ENCODE results near the gene SETD6. TPM values are rescaled to one million over a fixed set of nuclear protein-coding genes. Genes with fewer than 3 reads are reported as not detected.
"Not testable (repeated sequence)": the region's sequence is repeated elsewhere in the genome, so short reads cannot be mapped to it uniquely, and the experiment has no call there.

SETD6 gene, protein sequence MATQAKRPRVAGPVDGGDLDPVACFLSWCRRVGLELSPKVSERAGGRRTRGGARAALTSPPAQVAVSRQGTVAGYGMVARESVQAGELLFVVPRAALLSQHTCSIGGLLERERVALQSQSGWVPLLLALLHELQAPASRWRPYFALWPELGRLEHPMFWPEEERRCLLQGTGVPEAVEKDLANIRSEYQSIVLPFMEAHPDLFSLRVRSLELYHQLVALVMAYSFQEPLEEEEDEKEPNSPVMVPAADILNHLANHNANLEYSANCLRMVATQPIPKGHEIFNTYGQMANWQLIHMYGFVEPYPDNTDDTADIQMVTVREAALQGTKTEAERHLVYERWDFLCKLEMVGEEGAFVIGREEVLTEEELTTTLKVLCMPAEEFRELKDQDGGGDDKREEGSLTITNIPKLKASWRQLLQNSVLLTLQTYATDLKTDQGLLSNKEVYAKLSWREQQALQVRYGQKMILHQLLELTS
- 13.5 TPM for total RNA-seq

DNA sequence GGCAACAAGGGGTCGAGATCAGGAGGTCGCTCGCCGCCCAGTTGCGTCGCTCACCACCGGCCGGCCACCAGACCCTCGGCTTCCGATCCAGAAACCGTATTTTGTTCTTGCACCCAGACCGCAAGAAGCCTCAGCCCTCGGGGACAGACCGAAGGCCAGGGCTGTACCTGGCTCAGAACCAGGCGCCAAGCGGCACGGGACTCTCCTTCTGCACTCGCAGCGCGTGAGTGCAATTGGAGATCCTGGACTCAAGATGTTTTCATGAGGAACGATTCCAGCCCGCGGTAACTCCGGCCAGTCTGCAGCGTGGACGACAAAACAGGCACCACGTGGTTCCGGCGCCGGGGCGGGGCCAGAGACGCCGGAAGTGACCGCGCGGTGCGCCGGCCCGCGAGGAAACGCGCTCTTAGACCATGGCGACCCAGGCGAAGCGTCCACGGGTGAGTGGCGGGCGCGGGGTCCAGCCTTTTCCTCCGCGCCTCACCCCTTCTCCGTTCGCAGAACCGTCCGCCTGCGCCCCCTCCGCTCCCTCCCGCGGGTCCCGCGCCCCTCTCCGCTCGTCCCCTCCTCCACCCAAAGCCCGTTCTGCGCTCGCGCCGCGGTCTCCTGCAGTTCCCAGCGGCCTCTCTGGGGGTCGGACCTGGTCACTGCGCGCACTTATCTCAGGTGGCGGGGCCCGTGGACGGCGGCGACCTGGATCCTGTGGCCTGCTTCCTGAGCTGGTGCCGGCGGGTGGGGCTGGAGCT, at the start of gene SETD6:
SETD6 (plus strand) TSS at position 393 of the 746 bp plus-strand sequence; CDS start at position 414, 21 bp downstream.
- peak; percentile 89 for ATAC-seq

DNA sequence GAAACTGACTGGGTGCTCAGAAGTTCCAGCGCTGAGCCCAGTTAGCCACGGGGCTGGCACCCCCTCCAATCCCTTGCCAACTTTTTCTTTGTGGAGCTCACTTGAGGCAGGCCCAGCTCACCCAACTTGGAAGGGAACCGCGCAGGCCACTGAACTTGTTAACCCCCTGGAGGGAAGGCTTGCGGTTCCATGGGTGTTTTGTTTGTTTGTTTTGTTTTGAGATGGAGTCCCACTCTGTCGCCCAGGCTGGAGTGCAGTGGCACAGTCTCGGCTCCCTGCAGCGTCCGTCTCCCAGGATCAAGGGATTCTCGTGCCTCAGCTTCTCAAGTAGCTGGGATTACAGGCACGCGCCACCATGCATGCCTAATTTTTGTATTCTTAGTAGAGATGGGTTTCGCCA, 49.5 kb upstream of the SETD6 start:
- DNase-seq (ENCODE audit: low spot score) = no peak
- ATAC-seq = no peak

More for the DNA sequence above, at the start of gene SETD6:
- peak; percentile 92 for DNase-seq (ENCODE audit: low spot score)

DNA sequence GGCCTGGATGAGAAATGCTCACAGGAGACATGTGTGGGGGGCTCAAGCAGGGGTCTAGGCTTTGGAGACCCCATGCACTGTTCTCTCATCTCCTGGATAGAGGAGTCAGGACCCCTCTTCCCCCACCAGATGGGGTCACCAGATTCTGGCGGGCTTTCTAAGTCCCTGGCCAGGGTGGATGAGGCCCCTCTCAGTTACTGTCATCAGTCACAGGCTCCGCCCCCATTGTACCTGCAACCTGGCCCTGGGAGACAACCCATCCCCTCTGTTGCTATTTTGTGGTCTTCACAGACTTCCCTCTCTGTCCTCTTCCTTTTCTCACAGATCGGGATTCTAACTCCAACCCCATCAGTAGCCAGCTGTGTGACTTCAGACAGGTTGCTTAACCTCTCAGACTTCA, 48.9 kb upstream of the SETD6 start:
- no peak for ATAC-seq
- no peak for DNase-seq (ENCODE audit: low spot score)

DNA sequence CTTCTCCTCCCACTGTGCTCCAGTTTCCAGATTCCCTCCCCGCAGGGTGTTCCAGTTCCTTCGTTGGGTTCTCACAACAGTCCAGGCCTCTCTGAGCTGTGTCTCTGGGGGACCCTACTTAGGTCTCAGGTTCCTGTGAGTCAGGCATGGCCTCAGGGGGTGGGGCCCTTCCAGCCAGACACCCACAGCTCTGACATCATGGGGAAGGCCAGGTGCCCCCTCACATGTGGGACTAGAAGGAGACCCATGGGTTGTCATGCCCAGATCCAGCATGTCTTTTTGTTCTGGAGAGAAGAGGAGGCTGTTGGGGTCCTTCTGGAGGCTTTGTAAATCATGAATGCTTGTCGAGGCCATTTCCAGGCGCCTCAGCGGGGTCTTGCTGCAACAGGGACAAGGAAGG, 47.4 kb upstream of the SETD6 start:
- ATAC-seq (no peak), DNase-seq (ENCODE audit: low spot score) (no peak)

DNA sequence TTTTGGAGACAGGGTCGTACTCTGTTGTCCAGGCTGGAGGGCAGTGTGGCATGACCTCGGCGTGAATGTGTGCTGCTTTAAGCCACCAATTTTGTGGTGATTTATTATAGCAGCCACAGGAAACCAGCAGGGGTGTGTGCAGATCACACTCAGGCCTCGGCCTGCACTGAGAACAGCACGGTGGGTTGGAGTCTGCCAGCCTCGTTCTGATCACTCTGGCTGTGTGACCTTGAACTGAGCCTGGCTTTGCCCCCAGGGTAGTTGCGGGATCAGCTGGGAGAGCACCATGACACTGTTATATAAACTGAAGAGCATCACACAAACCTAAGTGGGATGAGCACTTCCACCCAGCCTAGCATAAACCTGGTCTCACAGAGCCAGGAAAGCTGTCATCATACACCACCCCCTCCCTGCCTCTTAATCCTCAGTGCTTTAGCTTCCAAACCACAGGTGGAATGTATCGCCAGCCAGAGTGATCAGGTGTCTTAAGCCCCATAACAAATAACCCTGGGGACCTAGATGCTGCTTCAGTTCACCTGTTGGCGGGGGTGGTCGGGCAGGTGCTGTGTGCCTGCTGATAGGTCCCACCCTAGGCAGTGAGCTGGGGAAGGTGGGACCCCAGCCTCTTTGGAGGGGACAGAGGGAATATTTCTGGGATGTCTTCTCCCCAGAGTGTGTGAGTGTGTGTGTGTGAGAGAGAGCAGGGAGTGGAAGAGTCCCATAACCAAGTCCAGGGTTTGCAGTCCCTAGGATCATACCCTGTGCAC, 43.9 kb upstream of the SETD6 start:
- ATAC-seq (no peak), DNase-seq (ENCODE audit: low spot score) (no peak)

DNA sequence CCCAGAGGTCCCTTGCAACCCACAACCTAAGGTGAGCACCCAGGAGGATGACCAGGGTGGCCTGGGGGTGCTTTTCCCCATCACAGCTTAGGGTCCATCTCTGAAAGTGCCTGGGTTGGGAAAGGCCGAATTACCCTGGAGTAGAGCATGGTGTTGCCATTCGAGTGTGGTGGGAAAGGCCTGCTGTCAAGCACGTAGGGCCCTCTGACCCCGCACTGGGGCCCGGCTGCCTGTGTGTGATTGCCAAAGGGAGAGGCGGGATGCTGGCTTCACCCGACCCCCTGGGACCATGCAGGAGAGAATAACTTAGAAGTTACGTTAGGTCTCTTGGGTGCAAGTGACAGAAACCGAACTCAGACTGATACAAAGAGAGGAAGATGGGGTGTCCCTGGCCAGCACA, 43.1 kb upstream of the SETD6 start:
- ATAC-seq (no peak), DNase-seq (ENCODE audit: low spot score) (no peak)

DNA sequence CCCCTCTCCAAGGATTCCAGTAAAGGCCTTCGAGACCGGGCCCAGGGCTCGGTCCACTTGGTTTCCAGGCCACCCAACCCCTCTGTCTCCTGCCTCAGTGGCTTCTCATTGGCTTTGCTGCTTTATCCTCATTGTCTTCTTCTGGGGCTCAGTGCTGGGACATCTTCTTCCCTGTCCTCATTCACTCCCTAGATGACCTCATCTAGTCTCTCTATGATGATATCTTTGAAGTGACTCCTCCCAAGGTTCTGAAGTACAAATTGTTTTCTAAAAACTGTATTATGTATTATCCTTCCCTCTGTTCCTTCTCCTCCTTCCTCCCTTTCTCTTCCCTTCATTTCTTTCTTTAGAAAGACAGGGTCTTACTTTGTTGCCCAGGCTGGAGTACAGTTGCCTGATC, 42.5 kb upstream of the SETD6 start:
- ATAC-seq (no peak), DNase-seq (ENCODE audit: low spot score) (no peak)

DNA sequence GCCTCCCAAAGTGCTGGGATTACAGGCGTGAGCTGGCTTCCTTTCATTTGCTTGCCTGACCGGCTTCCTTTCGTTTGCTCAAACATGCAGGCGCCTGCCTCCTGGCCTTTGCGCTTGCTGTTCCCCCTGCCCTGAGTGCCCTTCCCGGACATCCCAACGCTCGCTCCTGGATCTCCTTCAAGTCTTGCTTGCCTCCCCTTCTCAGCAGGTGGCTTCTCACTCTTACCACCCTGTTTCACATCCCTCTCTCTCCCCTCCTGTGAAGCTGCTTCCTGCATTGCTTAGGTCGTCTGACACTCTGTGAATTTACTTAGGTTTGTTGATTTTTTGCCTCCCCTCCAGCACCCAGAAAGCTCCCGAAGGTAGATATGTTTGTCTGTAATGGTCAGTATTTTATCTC, 41.0 kb upstream of the SETD6 start:
- no peak for DNase-seq (ENCODE audit: low spot score)
- ATAC-seq = no peak

DNA sequence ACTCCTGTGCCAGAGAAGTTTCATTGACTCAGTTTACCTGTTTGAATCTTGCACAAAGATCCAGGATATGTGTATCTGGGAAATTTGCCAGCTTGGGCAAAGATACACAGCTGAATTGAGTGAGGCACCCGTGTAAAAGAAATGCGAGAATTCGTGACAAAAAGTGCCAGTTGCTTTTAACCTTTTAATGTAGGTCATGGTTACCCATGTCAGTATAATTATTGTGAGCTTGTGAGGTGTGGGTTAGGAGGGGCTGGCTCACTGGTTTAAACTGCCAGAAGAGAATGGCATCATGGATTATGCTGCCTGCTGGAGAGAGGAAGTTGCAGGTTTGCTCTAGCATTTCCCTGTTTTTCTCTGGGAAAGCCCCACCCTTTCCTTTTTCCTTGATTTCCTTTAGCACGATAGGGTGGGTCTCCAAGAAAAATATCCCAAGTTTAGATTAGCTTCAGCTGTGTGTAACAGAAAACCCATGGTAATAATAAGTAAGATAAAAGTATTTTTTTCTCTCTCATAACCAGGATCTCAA, 40.2 kb upstream of the SETD6 start:
- no peak for ATAC-seq

DNA sequence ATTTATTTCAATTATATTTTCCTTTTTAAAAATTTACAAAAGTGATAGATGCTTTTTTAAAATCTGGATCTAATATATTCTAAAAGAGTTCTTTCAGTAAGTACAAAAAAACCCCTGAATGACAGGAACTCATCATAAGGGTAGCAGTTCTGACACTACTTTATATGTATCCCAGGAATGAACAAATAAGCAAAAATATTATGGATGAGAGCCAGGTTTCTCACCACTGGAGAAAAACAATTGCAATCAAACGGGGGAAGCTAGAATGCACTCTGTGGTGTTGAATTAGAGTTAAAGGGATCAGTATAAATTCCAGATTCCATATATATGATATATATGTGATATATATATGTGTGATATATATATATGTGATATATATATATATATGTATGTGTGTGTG, 38.5 kb upstream of the SETD6 start:
- DNase-seq (ENCODE audit: low spot score) (no peak), ATAC-seq (no peak)

More for the DNA sequence above, 40.2 kb upstream of the SETD6 start:
- DNase-seq (ENCODE audit: low spot score) = no peak

DNA sequence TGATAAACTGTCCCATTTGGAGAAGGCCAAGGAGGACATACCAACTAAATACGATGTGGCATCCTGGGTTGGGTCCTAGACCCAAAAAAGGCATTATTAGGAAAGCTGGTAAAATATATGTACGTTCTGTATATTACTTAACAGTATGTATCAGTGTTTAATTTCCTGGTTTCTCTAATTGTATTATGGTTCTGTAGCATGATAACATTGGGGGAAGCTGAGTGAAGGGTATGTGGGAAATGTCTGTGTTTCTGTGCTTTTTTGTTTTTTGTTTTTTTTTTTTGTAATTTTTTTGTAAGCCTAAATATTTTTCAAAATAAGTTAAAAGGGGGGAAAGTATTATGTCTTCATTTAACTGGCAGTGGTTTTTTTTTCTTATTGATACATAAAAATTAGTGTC, 36.9 kb upstream of the SETD6 start:
- ATAC-seq (no peak), DNase-seq (ENCODE audit: low spot score) (no peak)

DNA sequence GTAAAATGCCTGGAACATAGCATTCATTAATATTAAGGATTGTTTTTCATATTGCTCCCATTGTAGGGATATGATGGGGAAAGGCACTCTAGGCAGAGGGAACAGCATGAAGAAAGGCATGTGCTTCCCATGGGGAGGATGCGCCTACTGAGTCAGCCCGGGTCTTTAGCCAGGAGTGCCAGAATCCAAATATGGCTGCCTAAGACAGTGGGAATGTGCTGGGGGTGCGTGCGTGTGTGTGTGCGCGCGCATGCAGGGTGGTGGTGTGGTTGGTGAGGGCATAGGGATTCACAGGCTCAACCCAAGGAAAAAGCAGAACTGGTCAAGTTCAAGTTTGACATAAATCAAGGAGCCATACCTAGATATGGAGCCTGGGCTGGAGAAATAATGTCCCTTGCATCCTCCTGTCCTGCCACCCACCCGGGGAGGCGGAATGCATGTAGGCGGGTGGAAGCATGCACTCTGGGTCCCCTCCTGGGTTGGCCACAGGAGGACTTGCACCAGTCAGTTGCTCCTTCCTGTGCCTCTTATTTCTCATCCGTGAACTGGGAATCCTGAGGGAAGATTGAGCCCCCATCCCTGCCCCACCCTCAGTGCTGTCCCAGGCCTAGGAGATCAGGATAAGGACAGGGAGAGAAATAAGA, 34.0 kb upstream of the SETD6 start:
- DNase-seq (ENCODE audit: low spot score) (no peak), ATAC-seq (no peak)

DNA sequence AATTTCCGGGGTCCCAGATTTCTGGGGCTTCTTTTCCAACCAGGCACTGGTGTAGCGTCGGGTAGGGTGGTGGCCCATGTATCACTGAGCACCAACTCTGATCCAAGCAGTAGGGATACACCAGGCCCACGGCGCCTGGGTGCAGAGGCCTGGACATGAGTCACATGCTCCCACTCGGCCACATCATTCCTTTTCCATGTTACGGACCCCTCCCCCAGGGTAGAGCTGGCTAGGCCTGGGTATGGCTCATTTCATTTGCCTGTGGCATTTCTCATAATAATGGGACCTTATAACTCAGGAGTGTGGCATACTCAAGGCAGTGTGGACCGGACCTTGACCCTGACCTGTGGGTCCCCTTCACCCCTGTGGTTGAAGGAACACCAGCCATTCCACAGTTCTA, 33.4 kb upstream of the SETD6 start:
- ATAC-seq (no peak), DNase-seq (ENCODE audit: low spot score) (no peak)

DNA sequence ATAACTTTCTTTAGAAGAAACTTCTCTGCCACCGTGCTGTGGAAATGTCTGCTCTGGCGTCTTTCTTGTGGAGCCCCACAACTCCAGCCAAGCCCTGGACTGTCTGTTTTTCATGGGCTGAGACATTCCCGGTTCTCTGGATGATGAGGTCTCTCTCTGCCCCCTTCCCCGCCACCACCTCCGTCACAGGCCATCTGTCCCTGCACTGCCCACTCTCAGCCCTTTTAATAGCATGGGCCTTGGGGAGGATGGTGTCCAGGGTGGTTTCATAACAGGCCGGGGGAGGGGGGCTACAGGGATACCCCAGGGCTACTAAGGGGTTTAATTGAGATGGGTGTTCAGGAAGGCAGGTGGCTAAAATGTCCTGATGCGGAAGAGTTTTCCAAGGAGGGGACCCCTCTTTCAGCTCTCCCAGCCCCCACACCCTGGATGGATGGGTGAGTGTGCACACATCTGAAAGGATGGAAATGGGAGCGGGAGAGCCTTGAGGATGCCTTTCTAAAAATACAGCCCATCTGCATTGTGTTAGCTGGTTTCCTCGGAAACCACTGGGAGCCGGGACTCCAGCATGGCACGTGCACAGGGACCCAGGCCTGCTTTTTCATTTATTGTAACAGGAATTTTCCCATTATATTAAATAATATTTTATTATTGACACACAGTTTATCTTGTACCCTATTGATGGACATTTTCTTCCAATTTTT, 30.0 kb upstream of the SETD6 start:
- no peak for DNase-seq (ENCODE audit: low spot score)

DNA sequence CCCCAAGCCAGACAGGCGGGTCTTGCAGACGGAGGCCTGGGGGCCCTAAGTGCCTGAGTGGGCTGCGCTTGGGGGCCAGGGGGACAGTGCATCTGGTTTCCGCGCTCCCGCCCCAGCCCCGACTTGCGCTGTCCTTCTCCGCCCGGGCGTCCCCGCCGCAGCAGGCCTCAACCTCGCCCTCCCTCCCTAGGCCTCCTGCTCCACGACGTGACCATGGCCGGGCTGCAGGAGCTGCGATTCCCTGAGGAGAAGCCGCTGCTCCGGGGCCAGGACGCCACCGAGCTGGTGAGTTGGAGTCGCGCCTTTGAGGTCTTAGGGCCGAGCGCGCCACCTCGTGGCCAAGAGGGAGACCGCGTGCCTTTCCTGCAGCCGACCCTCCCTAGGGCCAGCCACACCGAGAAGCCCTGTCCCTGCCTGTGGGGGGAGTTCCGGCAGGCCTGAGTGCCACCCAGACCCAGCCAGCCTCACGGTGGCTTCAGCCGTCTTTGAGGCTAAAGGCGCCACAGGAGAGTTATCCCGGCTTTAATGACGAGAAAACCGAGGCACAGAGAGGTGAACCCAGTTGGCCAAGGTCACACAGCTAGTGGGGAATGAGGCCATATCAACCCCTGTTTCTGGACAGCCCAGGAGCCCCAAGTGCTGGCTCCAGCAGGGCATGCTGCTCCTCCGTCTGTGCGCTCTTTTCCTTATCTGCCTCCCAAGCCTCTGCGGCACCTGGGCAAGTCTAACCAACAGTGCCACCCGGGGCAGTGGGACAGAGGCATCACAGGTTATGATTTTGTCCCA, 27.6 kb upstream of the SETD6 start:
- ATAC-seq (peak; percentile 98), DNase-seq (ENCODE audit: low spot score) (peak; percentile 78)

More for the DNA sequence above, 30.0 kb upstream of the SETD6 start:
- no peak for ATAC-seq

DNA sequence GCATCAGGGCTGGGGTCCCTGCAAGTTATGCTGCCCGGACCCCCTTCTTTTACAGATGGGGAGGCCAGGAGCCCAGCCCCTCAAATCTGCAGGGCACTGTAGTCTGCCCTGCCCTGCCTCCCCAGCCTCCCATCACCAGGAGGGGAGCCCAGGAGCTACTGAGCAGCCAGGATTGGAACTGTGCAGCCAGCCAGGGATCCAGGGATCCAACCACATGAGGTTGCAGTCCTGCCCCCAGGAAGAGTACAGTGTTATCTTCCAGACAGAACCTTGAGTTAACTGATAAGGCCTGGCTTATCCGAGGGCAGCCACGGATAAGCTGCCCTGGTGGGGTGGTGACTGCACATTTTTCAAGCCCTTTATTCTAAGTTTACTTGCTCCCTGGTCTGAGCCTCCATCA, 26.8 kb upstream of the SETD6 start:
- no peak for DNase-seq (ENCODE audit: low spot score)

DNA sequence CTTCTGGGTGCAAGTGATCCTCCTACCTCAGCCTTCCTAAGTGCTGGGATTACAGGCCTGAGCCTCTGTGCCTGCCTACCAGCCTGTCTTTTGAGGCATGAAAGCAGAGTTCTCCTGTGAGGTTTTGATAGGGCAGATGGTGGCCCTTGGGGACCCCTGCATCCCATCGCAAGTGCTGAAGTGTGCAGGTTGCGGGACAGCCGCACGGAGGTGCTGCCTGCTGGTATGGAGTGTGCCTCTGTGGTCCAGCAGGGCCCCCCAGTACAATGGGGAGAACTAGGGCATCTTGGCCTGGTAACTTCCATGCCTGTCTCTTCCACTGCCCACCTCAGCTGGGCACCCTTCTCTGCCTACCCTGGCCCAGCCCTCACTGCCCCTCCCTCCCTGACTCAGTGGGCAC, 25.3 kb upstream of the SETD6 start:
- no peak for DNase-seq (ENCODE audit: low spot score)
- ATAC-seq = no peak

More for the DNA sequence above, 26.8 kb upstream of the SETD6 start:
- no peak for ATAC-seq

DNA sequence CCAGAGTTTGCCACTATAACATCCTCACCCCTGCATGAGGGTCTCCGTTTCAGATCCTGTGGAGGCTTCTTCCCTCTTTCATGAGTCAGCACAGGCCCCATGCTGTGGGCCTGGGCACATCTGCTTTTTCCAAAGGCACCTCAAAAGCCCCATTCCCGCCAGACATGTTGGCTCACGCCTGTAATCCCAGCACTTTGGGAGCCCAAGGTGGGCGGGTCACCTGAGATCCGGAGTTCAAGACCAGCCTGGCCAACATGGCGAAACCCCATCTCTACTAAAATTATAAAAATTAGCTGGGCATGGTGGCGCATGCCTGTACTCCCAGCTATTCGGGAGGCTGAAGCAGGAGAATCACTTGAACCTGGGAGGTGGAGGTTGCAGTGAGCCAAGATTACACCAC, 24.8 kb upstream of the SETD6 start:
- not testable (repeated sequence) for DNase-seq (ENCODE audit: low spot score); ATAC-seq

DNA sequence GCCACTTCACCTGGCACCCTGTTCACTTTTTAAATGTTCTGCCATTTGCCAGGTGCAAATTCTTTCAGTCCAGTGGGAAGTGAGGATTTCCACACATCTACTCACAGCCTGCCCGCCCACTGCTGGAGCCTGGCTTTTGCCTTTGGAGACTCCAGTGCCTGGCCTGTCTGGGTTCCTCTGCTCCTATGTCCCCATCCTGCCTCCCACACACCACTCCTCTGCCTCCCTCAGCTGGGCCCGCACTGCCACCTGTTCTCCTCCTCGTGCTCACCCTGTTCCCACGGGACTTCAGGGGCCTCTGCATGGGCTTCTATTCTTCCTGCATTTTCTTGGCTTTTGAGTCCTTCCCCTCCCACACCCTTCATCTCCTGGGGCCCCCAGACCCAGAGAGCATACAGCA, 23.3 kb upstream of the SETD6 start:
- DNase-seq (ENCODE audit: low spot score) (no peak), ATAC-seq (no peak)
